ENCODE data around the gene RAD51B. TPM values are rescaled to one million over a fixed set of nuclear protein-coding genes. Genes with fewer than 3 reads are reported as not detected.
"Not testable (repeated sequence)": the region's sequence is repeated elsewhere in the genome, so short reads cannot be mapped to it uniquely, and the experiment has no call there.

The RAD51B gene
- total and polyA plus RNA-seq, 3 donors from 2014 or later, result 5.5 to 22.5 (median 19.1) TPM

GRCh38 chr14:67967206-67967605, 147.6 kb downstream of the RAD51B start:
- no peak overlapping the region for H3K27ac ChIP-seq
- no peak for TF ChIP-seq POLR2A (IDR thresholded peaks at IDR 0.05)
- TF ChIP-seq CTCF (IDR thresholded peaks at IDR 0.05), result no peak
- H3K36me3 ChIP-seq (ENCODE audit: low read depth, missing control alignments), result no peaks in the 10 kb centered on the region
- H3K4me1 ChIP-seq, result no peaks in the 10 kb centered on the region
- 90 to 92% methylated on average over 1 of the region's 1 CpG for WGBS, 2 donors
- intact Hi-C loops (cut with DNase I; ENCODE audit: low total_unique reads), result no loop called here
- H3K4me3 ChIP-seq, result no peak overlapping the region
- no peaks in the 10 kb centered on the region for H3K27me3 ChIP-seq
- no peaks in the 10 kb centered on the region for H3K9me3 ChIP-seq
- no peak for DNase-seq

- H3K27me3 ChIP-seq; H3K27ac ChIP-seq; H3K9me3 ChIP-seq; intact Hi-C loops (cut with DNase I; ENCODE audit: low total_unique reads); H3K4me1 ChIP-seq; H3K36me3 ChIP-seq (ENCODE audit: low read depth, missing control alignments); H3K4me3 ChIP-seq; DNase-seq: not testable (repeated sequence)
- 88 to 100% methylated on average over 2 of the region's 2 CpGs for WGBS, 2 donors
Measured at GRCh38 chr14:67967970-67968369, 148.4 kb downstream of the RAD51B start.

GRCh38 chr14:67970923-67971322, 151.3 kb downstream of the RAD51B start:
- Histone ChIP-seq H3K4me1 (no peaks in the 10 kb centered on the region), H3K27ac (no peak overlapping the region), H3K27me3 (no peaks in the 10 kb centered on the region), H3K36me3 (ENCODE audit: low read depth, missing control alignments) (no peaks in the 10 kb centered on the region), H3K4me3 (no peak overlapping the region), H3K9me3 (no peaks in the 10 kb centered on the region)
- WGBS, 2 donors, result 71 to 82% methylated on average over 4 of the region's 4 CpGs
- intact Hi-C loops (cut with DNase I; ENCODE audit: low total_unique reads), result no loop called here
- no peak for DNase-seq
- TF ChIP-seq CTCF (IDR thresholded peaks at IDR 0.05), result no peak
- TF ChIP-seq POLR2A (IDR thresholded peaks at IDR 0.05), result no peak

GRCh38 chr14:67971627-67972625, 152.3 kb downstream of the RAD51B start:
- no peaks in the 10 kb centered on the region for H3K27me3 ChIP-seq
- no peak for DNase-seq
- intact Hi-C loops (cut with DNase I; ENCODE audit: low total_unique reads), result no loop called here
- H3K4me1 ChIP-seq, result no peaks in the 10 kb centered on the region
- no peaks in the 10 kb centered on the region for H3K9me3 ChIP-seq
- no peak overlapping the region for H3K4me3 ChIP-seq
- no peak overlapping the region for H3K27ac ChIP-seq
- H3K36me3 ChIP-seq (ENCODE audit: low read depth, missing control alignments), result no peaks in the 10 kb centered on the region
- TF ChIP-seq CTCF (IDR thresholded peaks at IDR 0.05), result no peak
- TF ChIP-seq POLR2A (IDR thresholded peaks at IDR 0.05), result no peak
- 70 to 71% methylated on average over 4 of the region's 4 CpGs for WGBS, 2 donors

GRCh38 chr14:67973436-67973835, 153.9 kb downstream of the RAD51B start:
- Histone ChIP-seq H3K36me3 (ENCODE audit: low read depth, missing control alignments) (no peaks in the 10 kb centered on the region), H3K27ac (no peak overlapping the region)

More at GRCh38 chr14:67973436-67973835, 153.9 kb downstream of the RAD51B start:
- Histone ChIP-seq H3K27me3 (no peaks in the 10 kb centered on the region), H3K4me1 (no peaks in the 10 kb centered on the region), H3K4me3 (no peak overlapping the region), H3K9me3 (no peaks in the 10 kb centered on the region)
- no peak for DNase-seq
- TF ChIP-seq CTCF (IDR thresholded peaks at IDR 0.05) (no peak), POLR2A (IDR thresholded peaks at IDR 0.05) (no peak)
- intact Hi-C loops (cut with DNase I; ENCODE audit: low total_unique reads), result no loop called here
